Measurements from ENCODE around the gene FHIP2A. TPM values are rescaled to one million over a fixed set of nuclear protein-coding genes. Genes with fewer than 3 reads are reported as not detected.

Gene FHIP2A
- total and polyA plus RNA-seq, 12 donors: 8.1 to 39.6 (median 25.2) TPM

DNA sequence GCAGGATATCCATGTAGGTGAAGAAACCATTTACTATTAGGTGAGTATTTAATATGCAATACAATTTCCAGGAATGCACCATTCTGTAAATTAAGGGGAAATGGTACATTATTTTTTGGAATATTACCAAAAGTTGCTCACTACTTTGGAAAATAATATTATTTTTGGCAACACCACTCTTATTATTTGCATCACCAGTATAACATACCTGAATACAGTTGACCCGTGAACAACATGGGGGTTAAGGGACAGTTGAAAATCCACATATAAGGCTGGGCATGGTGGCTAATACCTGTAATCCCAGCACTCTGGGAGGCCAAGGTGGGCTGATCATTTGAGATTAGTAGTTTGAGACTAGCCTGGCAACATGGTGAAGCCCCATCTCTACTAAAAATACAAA lies 21.2 kb upstream of the FHIP2A start:
- intact Hi-C loops (cut with DNase I): no loop called here
- Histone ChIP-seq H3K4me1 (replicated peaks in 1 of 2) (no peaks in the 10 kb centered on the region), H3K27ac (no peak overlapping the region), H3K36me3 (replicated peaks in 1 of 2) (no peaks in the 10 kb centered on the region), H3K27me3 (no peaks in the 10 kb centered on the region), H3K4me3 (no peak overlapping the region), H3K9me3 (replicated peaks in 1 of 3) (no peaks in the 10 kb centered on the region)
- 85 to 95% (median 90%) methylated on average over 1 of the region's 1 CpG for WGBS, 4 donors
- DNase-seq: no peak
- TF ChIP-seq POLR2A (IDR thresholded peaks at IDR 0.05): no peak
- TF ChIP-seq, protein P1, sequence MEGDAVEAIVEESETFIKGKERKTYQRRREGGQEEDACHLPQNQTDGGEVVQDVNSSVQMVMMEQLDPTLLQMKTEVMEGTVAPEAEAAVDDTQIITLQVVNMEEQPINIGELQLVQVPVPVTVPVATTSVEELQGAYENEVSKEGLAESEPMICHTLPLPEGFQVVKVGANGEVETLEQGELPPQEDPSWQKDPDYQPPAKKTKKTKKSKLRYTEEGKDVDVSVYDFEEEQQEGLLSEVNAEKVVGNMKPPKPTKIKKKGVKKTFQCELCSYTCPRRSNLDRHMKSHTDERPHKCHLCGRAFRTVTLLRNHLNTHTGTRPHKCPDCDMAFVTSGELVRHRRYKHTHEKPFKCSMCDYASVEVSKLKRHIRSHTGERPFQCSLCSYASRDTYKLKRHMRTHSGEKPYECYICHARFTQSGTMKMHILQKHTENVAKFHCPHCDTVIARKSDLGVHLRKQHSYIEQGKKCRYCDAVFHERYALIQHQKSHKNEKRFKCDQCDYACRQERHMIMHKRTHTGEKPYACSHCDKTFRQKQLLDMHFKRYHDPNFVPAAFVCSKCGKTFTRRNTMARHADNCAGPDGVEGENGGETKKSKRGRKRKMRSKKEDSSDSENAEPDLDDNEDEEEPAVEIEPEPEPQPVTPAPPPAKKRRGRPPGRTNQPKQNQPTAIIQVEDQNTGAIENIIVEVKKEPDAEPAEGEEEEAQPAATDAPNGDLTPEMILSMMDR (IDR thresholded peaks at IDR 0.05): no peak

DNA sequence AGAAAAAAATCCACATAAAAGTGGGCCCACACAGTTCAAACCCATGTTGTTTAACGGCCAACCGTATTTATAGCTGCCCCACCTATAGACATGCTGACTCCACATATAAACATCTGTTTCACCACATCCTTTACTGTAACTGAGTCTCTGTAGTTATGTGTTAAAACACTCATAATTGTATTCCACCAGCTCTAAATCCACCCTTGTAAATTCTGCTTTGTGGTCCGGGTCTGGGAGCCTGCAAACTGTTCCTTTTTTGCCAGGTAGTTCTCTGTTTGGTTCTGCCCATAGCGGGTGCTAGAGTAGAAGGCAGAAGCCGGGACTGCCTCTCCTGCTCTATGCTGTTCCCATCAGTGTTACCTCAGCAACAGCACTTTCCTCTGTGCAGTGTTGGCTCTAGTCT lies 20.2 kb upstream of the FHIP2A start:
- intact Hi-C loops (cut with DNase I): no loop called here
- no peak overlapping the region for H3K27ac ChIP-seq
- no peaks in the 10 kb centered on the region for H3K36me3 ChIP-seq (replicated peaks in 1 of 2)
- DNase-seq: no peak
- 51 to 57% (median 54%) methylated on average over 5 of the region's 5 CpGs for WGBS, 4 donors
- no peaks in the 10 kb centered on the region for H3K9me3 ChIP-seq (replicated peaks in 1 of 3)
- H3K4me3 ChIP-seq: no peak overlapping the region
- TF ChIP-seq POLR2A (IDR thresholded peaks at IDR 0.05): no peak
- TF ChIP-seq, protein P1 (IDR thresholded peaks at IDR 0.05): no peak
- H3K4me1 ChIP-seq (replicated peaks in 1 of 2): no peaks in the 10 kb centered on the region
- no peaks in the 10 kb centered on the region for H3K27me3 ChIP-seq

DNA sequence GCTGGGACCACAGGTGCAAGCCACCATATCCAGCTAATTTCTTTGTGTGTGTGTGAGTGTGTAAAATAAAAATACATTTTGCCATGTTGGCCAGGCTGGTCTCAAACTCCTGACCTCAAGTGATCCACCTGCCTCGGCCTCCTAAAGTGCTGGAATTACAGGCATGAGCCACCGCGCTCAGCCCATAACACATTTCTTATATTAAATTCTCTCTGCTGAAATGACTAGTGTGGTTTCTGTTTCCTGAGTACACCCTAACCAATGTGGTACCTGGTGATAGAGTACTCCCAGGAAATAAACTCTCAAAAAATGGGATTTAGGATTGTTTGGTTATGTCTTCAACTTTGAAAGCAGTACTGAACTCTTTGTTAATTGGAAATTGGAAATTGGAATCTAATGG lies 19.4 kb upstream of the FHIP2A start:
- Histone ChIP-seq H3K4me1 (replicated peaks in 1 of 2) (no peaks in the 10 kb centered on the region), H3K27me3 (no peaks in the 10 kb centered on the region), H3K9me3 (replicated peaks in 1 of 3) (no peaks in the 10 kb centered on the region), H3K36me3 (replicated peaks in 1 of 2) (no peaks in the 10 kb centered on the region), H3K4me3 (no peak overlapping the region), H3K27ac (no peak overlapping the region)
- intact Hi-C loops (cut with DNase I): no loop called here
- WGBS, 4 donors: 81 to 97% (median 90%) methylated on average over 3 of the region's 3 CpGs
- TF ChIP-seq, protein P1 (IDR thresholded peaks at IDR 0.05): no peak
- no peak for TF ChIP-seq POLR2A (IDR thresholded peaks at IDR 0.05)
- no peak for DNase-seq

DNA sequence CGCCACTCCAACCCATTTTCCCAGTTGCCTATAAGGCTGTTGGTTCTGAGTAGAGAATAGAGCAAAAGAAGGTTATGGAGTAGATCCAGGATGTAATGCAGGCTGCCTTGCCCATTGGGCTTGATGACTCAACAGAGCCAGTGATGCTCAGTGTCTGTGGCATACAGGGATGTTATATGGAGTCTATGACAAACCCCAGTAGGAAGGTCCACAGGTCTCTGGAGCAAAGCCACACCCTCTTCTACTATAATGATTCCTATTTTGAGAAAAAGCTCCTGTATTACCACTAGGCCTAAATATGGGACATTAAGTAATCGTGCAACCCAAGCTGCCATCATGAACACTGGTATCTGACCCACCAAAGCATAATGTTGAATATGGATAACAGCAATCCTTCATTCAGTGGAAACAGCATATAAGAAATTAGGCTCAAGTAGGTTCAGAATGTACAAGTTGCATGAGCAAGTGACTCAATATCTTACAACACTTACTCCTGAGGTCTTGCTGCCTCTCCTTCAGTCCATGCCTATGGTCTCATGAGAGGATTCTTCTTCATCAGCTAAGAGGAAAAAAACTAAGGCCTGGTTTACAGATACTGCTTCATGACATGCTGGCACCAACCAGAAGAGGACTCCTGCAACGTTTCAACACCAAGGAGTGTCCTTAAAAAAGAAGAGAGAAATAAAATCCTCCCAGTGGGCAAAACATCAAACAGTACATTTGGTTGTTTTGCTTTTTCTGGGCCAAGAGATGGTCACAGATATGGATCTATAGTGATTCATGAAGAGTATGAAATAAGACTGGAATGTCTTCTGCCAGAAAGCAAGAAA lies 14.8 kb upstream of the FHIP2A start:
- intact Hi-C loops (cut with DNase I): no loop called here
- Histone ChIP-seq H3K27ac (no peak overlapping the region), H3K4me1 (replicated peaks in 1 of 2) (no peaks in the 10 kb centered on the region), H3K36me3 (replicated peaks in 1 of 2) (no peaks in the 10 kb centered on the region), H3K4me3 (no peak overlapping the region), H3K9me3 (replicated peaks in 1 of 3) (no peaks in the 10 kb centered on the region), H3K27me3 (no peaks in the 10 kb centered on the region)
- WGBS, 4 donors: 74 to 82% (median 75%) methylated on average over 3 of the region's 3 CpGs
- TF ChIP-seq, protein P1 (IDR thresholded peaks at IDR 0.05): no peak
- TF ChIP-seq POLR2A (IDR thresholded peaks at IDR 0.05): no peak
- DNase-seq: no peak
